BJ (cell line): Measurements from ENCODE around the gene ZBTB46. TPM values are rescaled to one million over a fixed set of nuclear protein-coding genes. Genes with fewer than 3 reads are reported as not detected.

Experiments
- CTCF ChIA-PET: fragments of 350-600 bp; formaldehyde crosslinking; extraction: SDS; loops from one replicate; lab custom pipeline; 2021; ENCODE audit warnings: antibody characterized with exemption, inconsistent platforms; lab: Yijun Ruan, JAX
- POLR2A ChIA-PET: fragments of 300-600 bp; sonication (Branson Sonifier 250); formaldehyde crosslinking; extraction: SDS; loops from one replicate; lab custom pipeline; 2021; ENCODE audit warnings: antibody characterized with exemption; lab: Charles Lee
- DNase-seq: peaks from one replicate; pipeline ENCODE4 v3.0.0-alpha.2; 2011; ENCODE audit warnings: low read depth
- H3K27me3 ChIP-seq: 2 replicates; pipeline ENCODE4 v1.6.0; 2011; ENCODE audit warnings: low read length; ENCODE audit not compliant: control insufficient read depth, insufficient read depth
- H3K36me3 ChIP-seq: 2 replicates; pipeline ENCODE4 v1.5.1; 2011; ENCODE audit warnings: low read length; ENCODE audit not compliant: control insufficient read depth, insufficient read depth
- H3K4me3 ChIP-seq: 2 replicates; pipeline ENCODE4 v1.5.1; 2011; ENCODE audit warnings: low read depth, mild to moderate bottlenecking, control low read depth, low read length
- polyA plus RNA-seq: library from polyadenylated mRNA; depleted of rRNA; stranded (reverse); fragments of >200 nt; gene quantifications from 2 replicates; pipeline ENCODE4 v1.2.3, GENCODE V29; 2011
- TF ChIP-seq, protein P1 (sequence below): IDR thresholded peaks from 2 replicates; pipeline ENCODE4 v1.5.1; 2011; ENCODE audit warnings: low read depth, mild to moderate bottlenecking, control low read depth, inconsistent platforms, low read length, moderate library complexity; ENCODE audit not compliant: insufficient read depth

The ZBTB46 gene
- polyA plus RNA-seq, 1 experiment = 0.32 TPM

DNA sequence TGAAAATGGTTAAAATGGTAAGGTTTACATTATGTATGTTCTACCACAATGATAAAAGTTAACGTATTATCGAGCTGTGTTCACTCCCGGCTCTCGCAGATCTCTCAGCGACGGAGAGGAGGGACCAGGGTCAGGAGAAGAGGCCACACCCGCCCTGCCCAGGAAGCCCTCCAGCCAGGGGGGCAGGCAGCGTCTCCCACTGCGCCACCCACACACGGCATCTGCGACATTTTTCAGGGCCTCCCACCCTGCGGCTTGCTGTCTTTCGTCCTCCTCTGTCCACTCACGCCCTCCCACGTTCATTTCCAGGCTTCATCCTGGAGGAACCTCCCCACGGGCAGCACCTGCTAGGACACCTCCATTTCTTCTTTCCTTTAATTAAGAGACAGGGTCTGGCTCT is 43.3 kb downstream of the ZBTB46 start:
- H3K4me3 ChIP-seq = no peak overlapping the region
- H3K27me3 ChIP-seq = no peaks in the 10 kb centered on the region
- POLR2A ChIA-PET = no interaction called here
- no peaks in the 10 kb centered on the region for H3K36me3 ChIP-seq
- no peak for DNase-seq
- TF ChIP-seq, protein P1, sequence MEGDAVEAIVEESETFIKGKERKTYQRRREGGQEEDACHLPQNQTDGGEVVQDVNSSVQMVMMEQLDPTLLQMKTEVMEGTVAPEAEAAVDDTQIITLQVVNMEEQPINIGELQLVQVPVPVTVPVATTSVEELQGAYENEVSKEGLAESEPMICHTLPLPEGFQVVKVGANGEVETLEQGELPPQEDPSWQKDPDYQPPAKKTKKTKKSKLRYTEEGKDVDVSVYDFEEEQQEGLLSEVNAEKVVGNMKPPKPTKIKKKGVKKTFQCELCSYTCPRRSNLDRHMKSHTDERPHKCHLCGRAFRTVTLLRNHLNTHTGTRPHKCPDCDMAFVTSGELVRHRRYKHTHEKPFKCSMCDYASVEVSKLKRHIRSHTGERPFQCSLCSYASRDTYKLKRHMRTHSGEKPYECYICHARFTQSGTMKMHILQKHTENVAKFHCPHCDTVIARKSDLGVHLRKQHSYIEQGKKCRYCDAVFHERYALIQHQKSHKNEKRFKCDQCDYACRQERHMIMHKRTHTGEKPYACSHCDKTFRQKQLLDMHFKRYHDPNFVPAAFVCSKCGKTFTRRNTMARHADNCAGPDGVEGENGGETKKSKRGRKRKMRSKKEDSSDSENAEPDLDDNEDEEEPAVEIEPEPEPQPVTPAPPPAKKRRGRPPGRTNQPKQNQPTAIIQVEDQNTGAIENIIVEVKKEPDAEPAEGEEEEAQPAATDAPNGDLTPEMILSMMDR = no peak
- CTCF ChIA-PET = interaction anchor here (1.0 to 4.3 kb wide), 8 partner anchors 9 to 333 kb away, joined by 3 to 14 read pairs (median 6); partner anchors contain the start of genes SAMD10 and TPD52L2

DNA sequence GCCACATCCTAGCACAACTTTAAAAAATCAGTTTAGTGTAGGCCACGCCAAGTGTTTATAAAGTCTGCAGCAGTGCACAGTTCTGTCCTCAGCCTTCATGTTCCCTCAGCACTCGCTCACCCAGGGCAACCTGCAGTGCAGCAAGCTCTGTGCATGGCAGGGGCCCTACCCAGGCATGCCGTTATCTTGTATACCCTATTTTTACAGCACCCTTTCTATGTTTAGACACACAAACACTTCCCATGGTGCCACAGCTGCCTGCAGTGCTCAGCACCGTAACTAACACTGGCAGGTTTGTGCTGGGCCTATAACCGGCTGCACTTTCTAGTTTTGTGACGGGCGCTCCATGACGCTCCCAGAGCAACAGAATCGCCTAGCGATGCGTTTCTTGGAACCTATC is 43.8 kb downstream of the ZBTB46 start:
- H3K4me3 ChIP-seq = no peak overlapping the region
- TF ChIP-seq, protein P1 = no peak
- POLR2A ChIA-PET = no interaction called here
- H3K36me3 ChIP-seq = no peaks in the 10 kb centered on the region
- DNase-seq = no peak
- CTCF ChIA-PET = interaction anchor here (1.2 to 5.2 kb wide), 11 partner anchors 9 to 478 kb away, joined by 3 to 71 read pairs (median 6); partner anchors contain the start of genes SAMD10 and TPD52L2
- no peaks in the 10 kb centered on the region for H3K27me3 ChIP-seq

DNA sequence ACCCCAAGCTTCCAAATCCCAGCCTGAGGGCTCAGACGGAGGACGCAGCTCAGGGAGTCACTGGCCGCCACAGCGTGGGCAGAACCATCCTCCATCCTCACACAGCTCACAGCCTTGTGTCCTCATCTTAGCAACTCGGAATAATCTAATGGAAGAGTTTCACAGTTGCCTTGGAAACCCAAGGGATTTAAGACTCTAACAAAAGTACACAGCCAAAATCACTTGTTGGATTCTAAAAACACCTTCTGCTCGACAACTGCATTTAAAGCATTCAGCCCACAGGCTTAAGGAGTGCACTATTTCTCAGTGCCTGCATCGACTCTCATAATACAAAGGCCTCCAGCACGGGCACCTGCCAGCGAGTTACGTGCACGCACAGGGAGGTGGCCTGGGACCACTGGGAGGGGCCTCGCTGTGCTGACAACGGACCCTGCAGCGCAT is 45.4 kb downstream of the ZBTB46 start:
- no peak for DNase-seq
- TF ChIP-seq, protein P1 = no peak
- no peaks in the 10 kb centered on the region for H3K27me3 ChIP-seq
- no peaks in the 10 kb centered on the region for H3K36me3 ChIP-seq
- ChIA-PET POLR2A (no interaction called here), CTCF (interaction anchor here (0.9 to 5.2 kb wide), 28 partner anchors 9 to 335 kb away, joined by 3 to 71 read pairs (median 5); partner anchors contain the start of genes ARFRP1, PTK6, TPD52L2 and UCKL1)
- no peak overlapping the region for H3K4me3 ChIP-seq

DNA sequence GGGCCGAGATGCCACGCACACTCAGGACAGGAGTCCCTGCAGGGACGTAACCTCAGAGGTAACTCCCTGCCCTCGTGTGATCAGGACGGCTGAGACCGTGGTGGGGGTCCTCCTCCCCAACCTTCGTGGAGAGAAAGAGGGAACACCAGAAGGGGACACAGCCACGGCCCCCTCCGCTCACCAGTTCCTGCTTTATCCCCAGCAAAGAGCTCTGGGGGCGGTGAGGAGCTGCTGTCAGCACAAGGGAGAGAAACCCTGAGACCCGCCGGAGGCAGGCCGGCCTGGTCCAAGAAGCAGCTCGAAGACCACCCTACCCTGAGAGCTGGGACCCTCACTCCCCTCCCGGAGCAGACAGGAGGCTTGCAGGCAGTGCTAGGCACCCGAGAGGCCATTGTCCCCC is 47.1 kb downstream of the ZBTB46 start:
- TF ChIP-seq, protein P1 = no peak
- ChIA-PET CTCF (interaction anchor here (0.6 to 5.2 kb wide), 5 partner anchors 10 to 192 kb away, joined by 3 to 71 read pairs (median 9); partner anchors contain the start of gene TPD52L2), POLR2A (no interaction called here)
- no peak overlapping the region for H3K4me3 ChIP-seq
- no peaks in the 10 kb centered on the region for H3K27me3 ChIP-seq
- no peak for DNase-seq
- no peaks in the 10 kb centered on the region for H3K36me3 ChIP-seq

DNA sequence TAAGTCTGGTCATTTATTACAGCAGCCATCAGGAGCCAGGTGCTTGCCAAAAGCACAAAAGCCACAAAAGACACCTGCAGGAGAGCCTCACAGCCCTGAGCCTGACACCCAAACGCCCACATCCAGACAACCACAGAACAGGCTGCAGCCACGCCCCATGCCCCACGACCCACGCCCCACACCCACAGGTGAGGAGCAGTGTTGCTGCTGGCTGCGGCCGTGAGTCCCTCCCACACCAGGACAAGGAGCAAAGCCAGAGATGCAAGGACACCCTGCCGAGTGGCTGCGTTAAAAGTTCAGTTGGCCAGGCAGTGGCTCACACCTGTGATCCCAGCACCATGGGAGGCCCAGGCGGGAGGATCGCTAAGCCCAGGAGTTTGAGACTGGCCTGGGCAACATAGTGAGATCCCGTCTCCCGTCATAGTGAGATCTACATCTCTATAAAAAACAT is 48.5 kb downstream of the ZBTB46 start:
- ChIA-PET POLR2A (no interaction called here), CTCF (interaction anchor here (5.2 kb wide), 1 partner anchor 8 kb away, joined by 71 read pairs; no protein-coding TSS in a partner anchor)
- Histone ChIP-seq H3K27me3 (no peaks in the 10 kb centered on the region), H3K4me3 (no peak overlapping the region), H3K36me3 (no peaks in the 10 kb centered on the region)
- no peak for DNase-seq
- TF ChIP-seq, protein P1 = no peak
